ENCODE results near the gene OR2A7.
"Not testable (repeated sequence)": the region's sequence is repeated elsewhere in the genome, so short reads cannot be mapped to it uniquely, and the experiment has no call there.

OR2A7 gene

GRCh38 chr7:144252307-144252706 lies 12.3 kb downstream of the OR2A7 start:
- not testable (repeated sequence) for DNase-seq

GRCh38 chr7:144247674-144248330 lies 16.8 kb downstream of the OR2A7 start:
- not testable (repeated sequence) for DNase-seq

GRCh38 chr7:144246967-144247366 lies 17.6 kb downstream of the OR2A7 start:
- DNase-seq, result not testable (repeated sequence)

- not testable (repeated sequence) for DNase-seq
Observed at GRCh38 chr7:144245372-144245771, 19.2 kb downstream of the OR2A7 start.

GRCh38 chr7:144239365-144239764 lies 25.2 kb downstream of the OR2A7 start, which contains the start of gene OR2A42:
OR2A42 (minus strand) TSS chr7:144239605; CDS start chr7:144232843, 6,762 bp downstream.
- not testable (repeated sequence) for DNase-seq

- DNase-seq, result not testable (repeated sequence)
Observed at GRCh38 chr7:144238530-144239082, 26.0 kb downstream of the OR2A7 start.

- DNase-seq, result not testable (repeated sequence)
Observed at GRCh38 chr7:144233039-144233438, 31.6 kb downstream of the OR2A7 start.

- not testable (repeated sequence) for DNase-seq
Observed at GRCh38 chr7:144231027-144231426, 33.6 kb downstream of the OR2A7 start.

- not testable (repeated sequence) for DNase-seq
Observed at GRCh38 chr7:144228810-144229209, 35.8 kb downstream of the OR2A7 start.

GRCh38 chr7:144226866-144227265 lies 37.7 kb downstream of the OR2A7 start:
- DNase-seq, result not testable (repeated sequence)

- DNase-seq, result not testable (repeated sequence)
Observed at GRCh38 chr7:144223675-144224074, 40.9 kb downstream of the OR2A7 start.

GRCh38 chr7:144220531-144220930 lies 44.1 kb downstream of the OR2A7 start:
- not testable (repeated sequence) for DNase-seq

GRCh38 chr7:144219149-144219548 lies 45.4 kb downstream of the OR2A7 start:
- DNase-seq, result not testable (repeated sequence)

GRCh38 chr7:144218581-144218980 lies 46.0 kb downstream of the OR2A7 start:
- not testable (repeated sequence) for DNase-seq

- not testable (repeated sequence) for DNase-seq
Observed at GRCh38 chr7:144217200-144217599, 47.4 kb downstream of the OR2A7 start.
